Activated naive CD8-positive, alpha-beta T cell treated with anti-CD3 and anti-CD28 coated beads, Interleukin-2, amount 10 ng/mL, durations not matched to agents 7 days and 5 days (primary cell): ENCODE results near the gene SPDYE11. TPM values are rescaled to one million over a fixed set of nuclear protein-coding genes. Genes with fewer than 3 reads are reported as not detected.
"Not testable (repeated sequence)": the region's sequence is repeated elsewhere in the genome, so short reads cannot be mapped to it uniquely, and the experiment has no call there.

Experiments used
- ATAC-seq: fragments of 150-1000 bp; cut with Tn5 transposase; one replicate; pipeline ENCODE4 v1.10.0; 2021; ENCODE audit warnings: low read depth, moderate library complexity
- POLR2A ChIA-PET: fragments of 350-600 bp; sonication (Branson Sonifier 250); formaldehyde crosslinking; loops from one replicate; lab custom pipeline; 2021; ENCODE audit warnings: antibody characterized with exemption; lab: Charles Lee
- DNase-seq: peaks from one replicate; pipeline ENCODE4 v3.0.0; 2021
- H3K27ac Mint-ChIP-seq: one replicate; pipeline ENCODE4 v1.8.0; 2022; ENCODE audit warnings: mild to moderate bottlenecking, mixed read lengths
- H3K27me3 Mint-ChIP-seq: one replicate; pipeline ENCODE4 v1.8.0; 2022; ENCODE audit warnings: mild to moderate bottlenecking, moderate library complexity, mixed read lengths
- H3K36me3 Mint-ChIP-seq: one replicate; pipeline ENCODE4 v1.8.0; 2021; ENCODE audit warnings: mild to moderate bottlenecking, mixed read lengths
- H3K4me1 Mint-ChIP-seq: one replicate; pipeline ENCODE4 v1.8.0; 2021; ENCODE audit warnings: mixed read lengths
- H3K4me3 Mint-ChIP-seq: one replicate; pipeline ENCODE4 v1.8.0; 2022; ENCODE audit warnings: mild to moderate bottlenecking, moderate library complexity, mixed read lengths
- H3K9me3 Mint-ChIP-seq: one replicate; pipeline ENCODE4 v1.8.0; 2021; ENCODE audit warnings: mixed read lengths
- total RNA-seq, 2 experiments: library from RNA; stranded (reverse); gene quantifications; one replicate each; pipeline ENCODE4 v1.2.3, GENCODE V29; 2021

SPDYE11 gene
- not detected for total RNA-seq

GRCh38 chr7:73057811-73058210, at the start of gene SPDYE11:
Gene SPDYE11 (minus strand): TSS chr7:73057911. CDS start chr7:73056111, 1,800 bp downstream.
- H3K36me3 Mint-ChIP-seq, ATAC-seq, POLR2A ChIA-PET, H3K27me3 Mint-ChIP-seq, H3K4me3 Mint-ChIP-seq, H3K4me1 Mint-ChIP-seq, DNase-seq, H3K9me3 Mint-ChIP-seq, H3K27ac Mint-ChIP-seq: not testable (repeated sequence)

- H3K4me3 Mint-ChIP-seq, H3K36me3 Mint-ChIP-seq, H3K27me3 Mint-ChIP-seq, POLR2A ChIA-PET, DNase-seq, H3K9me3 Mint-ChIP-seq, H3K4me1 Mint-ChIP-seq, H3K27ac Mint-ChIP-seq, ATAC-seq: not testable (repeated sequence)
Observed at GRCh38 chr7:73085938-73086337, 28.2 kb upstream of the SPDYE11 start, which contains the start of gene SPDYE9. Gene SPDYE9 (minus strand): TSS chr7:73086038. CDS start chr7:73084238, 1,800 bp downstream.

GRCh38 chr7:73029666-73030065, 28.0 kb downstream of the SPDYE11 start, which contains the start of gene SPDYE8:
Gene SPDYE8 (minus strand): TSS chr7:73029766. CDS start chr7:73027966, 1,800 bp downstream.
- H3K27ac Mint-ChIP-seq, H3K4me1 Mint-ChIP-seq, H3K27me3 Mint-ChIP-seq, DNase-seq, ATAC-seq, H3K36me3 Mint-ChIP-seq, H3K9me3 Mint-ChIP-seq, POLR2A ChIA-PET, H3K4me3 Mint-ChIP-seq: not testable (repeated sequence)

- H3K9me3 Mint-ChIP-seq, ATAC-seq, POLR2A ChIA-PET, H3K36me3 Mint-ChIP-seq, DNase-seq, H3K4me1 Mint-ChIP-seq, H3K27ac Mint-ChIP-seq, H3K27me3 Mint-ChIP-seq: not testable (repeated sequence)
- peak overlapping the region; percentile 49 for H3K4me3 Mint-ChIP-seq
Observed at GRCh38 chr7:73006491-73006890, 51.2 kb downstream of the SPDYE11 start.

GRCh38 chr7:73005693-73006447, 51.8 kb downstream of the SPDYE11 start:
- H3K27me3 Mint-ChIP-seq, H3K9me3 Mint-ChIP-seq, H3K4me1 Mint-ChIP-seq, H3K36me3 Mint-ChIP-seq, POLR2A ChIA-PET: not testable (repeated sequence)
- peak overlapping the region; percentile 99 for H3K27ac Mint-ChIP-seq
- ATAC-seq = peak; percentile 86
- DNase-seq = peak; percentile 92
- H3K4me3 Mint-ChIP-seq = peak overlapping the region; percentile 93

GRCh38 chr7:73005356-73005692, 52.4 kb downstream of the SPDYE11 start:
- ATAC-seq (peak; percentile 87), DNase-seq (peak; percentile 88)
- H3K4me3 Mint-ChIP-seq = peak overlapping the region; percentile 93
- H3K4me1 Mint-ChIP-seq, H3K9me3 Mint-ChIP-seq, H3K36me3 Mint-ChIP-seq, POLR2A ChIA-PET, H3K27me3 Mint-ChIP-seq: not testable (repeated sequence)
- peak overlapping the region; percentile 99 for H3K27ac Mint-ChIP-seq

GRCh38 chr7:72997887-72998468, 59.7 kb downstream of the SPDYE11 start:
- H3K9me3 Mint-ChIP-seq, H3K4me1 Mint-ChIP-seq, ATAC-seq, H3K4me3 Mint-ChIP-seq, H3K36me3 Mint-ChIP-seq, POLR2A ChIA-PET, DNase-seq, H3K27ac Mint-ChIP-seq, H3K27me3 Mint-ChIP-seq: not testable (repeated sequence)

Other genes starting within 250 kb of the SPDYE11 start
- gene TYW1B, start 229.7 kb downstream of the SPDYE11 start, total RNA-seq = 1 to 10 TPM; 4.0 to 4.5 TPM
- gene POM121, start 132.8 kb downstream of the SPDYE11 start, total RNA-seq = 10 to 100 TPM; 58.2 to 60.9 TPM
- gene TRIM74, start 88.4 kb downstream of the SPDYE11 start, total RNA-seq = 1 to 10 TPM; 1.6 to 2.5 TPM
- not detected for gene SPDYE8, start 28.1 kb downstream of the SPDYE11 start, total RNA-seq
- gene SPDYE9, start 28.1 kb upstream of the SPDYE11 start, total RNA-seq = not detected